Keratinocyte (primary cell): ENCODE data around the gene RNF150. TPM values are rescaled to one million over a fixed set of nuclear protein-coding genes. Genes with fewer than 3 reads are reported as not detected.

Experiments
- DNase-seq: peaks from one replicate; pipeline ENCODE4 v3.0.0-alpha.2; 2011; ENCODE audit warnings: low read depth, missing footprints, low spot score
- FAIRE-seq: peaks from 2 replicates; lab custom pipeline; 2011; peaks lifted over from hg19 to GRCh38; lab: Jason Lieb, UNC
- H2AFZ ChIP-seq: 2 replicates; pipeline ENCODE4 v1.6.0; 2012; ENCODE audit warnings: low read length, control low read depth, inconsistent platforms; ENCODE audit not compliant: control insufficient read depth
- H3K27ac ChIP-seq: 2 replicates; pipeline ENCODE4 v1.5.1; 2011; ENCODE audit warnings: low read length; ENCODE audit not compliant: control insufficient read depth, insufficient read depth
- H3K27me3 ChIP-seq: 3 replicates; pipeline ENCODE4 v1.6.0; 2011; ENCODE audit warnings: low read length; ENCODE audit not compliant: control insufficient read depth, insufficient read depth; ENCODE audit errors: extremely low read depth
- H3K36me3 ChIP-seq, 2 experiments: 2 replicates in 1 of 2; 3 replicates in 1 of 2; pipeline ENCODE4 v1.5.1; 2011; ENCODE audit warnings: low read length in 2 of 2, mild to moderate bottlenecking in 1 of 2; ENCODE audit not compliant: control insufficient read depth in 2 of 2, insufficient read depth in 2 of 2; ENCODE audit errors: extremely low read depth in 1 of 2
- H3K4me1 ChIP-seq: 3 replicates; pipeline ENCODE4 v1.5.1; 2011; ENCODE audit warnings: low read length; ENCODE audit not compliant: control insufficient read depth, insufficient read depth; ENCODE audit errors: extremely low read depth
- H3K4me2 ChIP-seq: 3 replicates; pipeline ENCODE4 v1.6.0; 2011; ENCODE audit warnings: low read depth, low read length; ENCODE audit not compliant: control insufficient read depth, insufficient read depth; ENCODE audit errors: extremely low read depth
- H3K4me3 ChIP-seq, 3 experiments: fragments of 200-600 bp in 1 of 3; sonication (generic) in 1 of 3; 2 replicates in 2 of 3; 3 replicates in 1 of 3; pipeline ENCODE4 v1.5.1; 2011 to 2016; ENCODE audit warnings: low read length in 3 of 3, mild to moderate bottlenecking in 3 of 3, control low read depth in 2 of 3, inconsistent platforms in 1 of 3, low read depth in 1 of 3, mixed read lengths in 1 of 3, mixed run types in 1 of 3, moderate library complexity in 1 of 3; ENCODE audit not compliant: control insufficient read depth in 2 of 3, insufficient read depth in 2 of 3; ENCODE audit errors: extremely low read depth in 1 of 3
- H3K79me2 ChIP-seq: 2 replicates; pipeline ENCODE4 v1.6.0; 2012; ENCODE audit warnings: low read length; ENCODE audit not compliant: control insufficient read depth, insufficient read depth
- H3K9ac ChIP-seq: 3 replicates; pipeline ENCODE4 v1.6.0; 2011; ENCODE audit warnings: low read length; ENCODE audit not compliant: control insufficient read depth, insufficient read depth; ENCODE audit errors: extremely low read depth
- H3K9me1 ChIP-seq: 3 replicates; pipeline ENCODE4 v1.6.0; 2011; ENCODE audit warnings: low read length; ENCODE audit not compliant: control insufficient read depth, insufficient read depth; ENCODE audit errors: extremely low read depth
- H3K9me3 ChIP-seq: 2 replicates; pipeline ENCODE4 v1.5.1; 2012; ENCODE audit warnings: low read depth, low read length; ENCODE audit not compliant: control insufficient read depth
- H4K20me1 ChIP-seq: 3 replicates; pipeline ENCODE4 v1.6.0; 2011; ENCODE audit warnings: low read length; ENCODE audit not compliant: control insufficient read depth, insufficient read depth; ENCODE audit errors: extremely low read depth
- CTCF ChIP-seq, 3 experiments: IDR thresholded peaks in 1 of 3; conservative IDR thresholded peaks in 1 of 3; optimal IDR thresholded peaks in 1 of 3; 2 replicates in 2 of 3; 3 replicates in 1 of 3; pipeline versions ENCODE3 to v1.5.1; 2011; ENCODE audit warnings: low read length in 3 of 3, mild to moderate bottlenecking in 3 of 3, moderate library complexity in 2 of 3, control low read depth in 1 of 3, inconsistent platforms in 1 of 3; ENCODE audit not compliant: insufficient read depth in 2 of 3; ENCODE audit errors: extremely low read depth in 1 of 3
- EZH2 ChIP-seq: IDR thresholded peaks from one replicate; pipeline ENCODE4 v1.6.1; 2012; ENCODE audit warnings: inconsistent platforms, mild to moderate bottlenecking, low read length, moderate library complexity
- dilution Hi-C: fragments of 300-500 bp; cut with MboI; formaldehyde crosslinking; loops from one replicate; pipeline ENCODE4 v1.7.0; 2020; ENCODE audit warnings: low sequenced_read_pairs; ENCODE audit not compliant: extremely low pct_ligation_motif_present
- polyA plus RNA-seq, 5 experiments: library from polyadenylated mRNA; depleted of rRNA in 3 of 5; stranded (reverse) in 3 of 5; stranded (forward) in 1 of 5; unstranded in 1 of 5; fragments of >200 nt; gene quantifications; 1 replicate in 1 of 5; 2 replicates in 3 of 5; 3 replicates in 1 of 5; pipeline versions ENCODE4 v1.2.1 to v1.2.3, GENCODE V29; 2011 to 2012; ENCODE audit warnings: missing spikeins in 2 of 5, low read depth in 1 of 5, low replicate concordance in 1 of 5

RNF150 gene
- polyA plus RNA-seq, 1 donor (not counting 4 experiments of a cell fraction or from before 2014, with no cell fraction given) = 0.18 TPM

GRCh38 chr4:140857111-140857510 is 276.2 kb downstream of the RNF150 start:
- dilution Hi-C loops = no loop called here
- Histone ChIP-seq H3K9ac (peak overlapping the region; percentile 70), H2AFZ (peak overlapping the region; percentile 81), H3K36me3 (no peaks in the 10 kb centered on the region), H3K4me3 (peak overlapping the region; percentile 15 to 74 (median 52)), H3K4me1 (peaks cover 25% of the 10 kb centered on the region), H3K27ac (peak overlapping the region; percentile 96), H3K9me3 (no peaks in the 10 kb centered on the region), H3K79me2 (no peaks in the 10 kb centered on the region), H3K4me2 (peak overlapping the region; percentile 95), H3K27me3 (no peaks in the 10 kb centered on the region), H4K20me1 (no peaks in the 10 kb centered on the region), H3K9me1 (no peaks in the 10 kb centered on the region)
- no peak for TF ChIP-seq CTCF (optimal IDR thresholded peaks at IDR 0.05 in 1 of 3, IDR thresholded peaks at IDR 0.05 in 1 of 3, conservative IDR thresholded peaks at IDR 0.05 in 1 of 3; ENCODE audit: extremely low read depth in 1 of 3, insufficient read depth in 2 of 3, low read length in 3 of 3)
- TF ChIP-seq EZH2 = no peak
- DNase-seq (peak; percentile 21), FAIRE-seq (no peak)

GRCh38 chr4:140856621-140857062 is 276.6 kb downstream of the RNF150 start:
- Histone ChIP-seq H3K4me2 (peak overlapping the region; percentile 95), H3K27ac (peak overlapping the region; percentile 96)
- FAIRE-seq = peak; percentile 97

More at GRCh38 chr4:140856621-140857062, 276.6 kb downstream of the RNF150 start:
- H3K9me1 ChIP-seq = no peaks in the 10 kb centered on the region
- peak; percentile 69 for DNase-seq
- H3K9me3 ChIP-seq = no peaks in the 10 kb centered on the region
- no peaks in the 10 kb centered on the region for H3K27me3 ChIP-seq
- peak overlapping the region; percentile 15 to 74 (median 52) for H3K4me3 ChIP-seq
- dilution Hi-C loops = no loop called here
- no peaks in the 10 kb centered on the region for H4K20me1 ChIP-seq
- H3K36me3 ChIP-seq = no peaks in the 10 kb centered on the region
- H3K4me1 ChIP-seq = peaks cover 25% of the 10 kb centered on the region
- TF ChIP-seq EZH2 = no peak
- TF ChIP-seq CTCF (optimal IDR thresholded peaks at IDR 0.05 in 1 of 3, IDR thresholded peaks at IDR 0.05 in 1 of 3, conservative IDR thresholded peaks at IDR 0.05 in 1 of 3; ENCODE audit: extremely low read depth in 1 of 3, insufficient read depth in 2 of 3, low read length in 3 of 3) = no peak
- peak overlapping the region; percentile 70 for H3K9ac ChIP-seq
- no peaks in the 10 kb centered on the region for H3K79me2 ChIP-seq
- H2AFZ ChIP-seq = peak overlapping the region; percentile 81
